WERI-Rb-1 (cell line): ENCODE results near the gene PRXL2B.

Experiments used
- DNase-seq: peaks from one replicate; pipeline ENCODE4 v3.0.0-alpha.2; 2020
- H3K27ac ChIP-seq: fragments of 250-450 bp; sonication (Bioruptor Pico); 2 replicates; pipeline ENCODE4 v1.5.1; 2020; ENCODE audit warnings: mild to moderate bottlenecking, moderate library complexity
- H3K27me3 ChIP-seq: fragments of 250-450 bp; sonication (Bioruptor Pico); 2 replicates; pipeline ENCODE4 v1.5.1; 2021; ENCODE audit warnings: mild to moderate bottlenecking, low read depth, moderate library complexity; ENCODE audit not compliant: insufficient read depth, severe bottlenecking
- H3K36me3 ChIP-seq: fragments of 250-450 bp; sonication (Bioruptor Pico); 2 replicates; pipeline ENCODE4 v1.5.1; 2020; ENCODE audit warnings: mild to moderate bottlenecking, moderate library complexity
- H3K4me3 ChIP-seq: 2 replicates; pipeline ENCODE4 v1.5.1; 2011; ENCODE audit warnings: low read depth, mild to moderate bottlenecking, control low read depth, low read length
- H3K9me3 ChIP-seq: fragments of 250-450 bp; sonication (Bioruptor Pico); 2 replicates; pipeline ENCODE4 v1.5.1; 2021; ENCODE audit warnings: mild to moderate bottlenecking, moderate library complexity; ENCODE audit not compliant: severe bottlenecking
- CTCF ChIP-seq: IDR thresholded peaks from 2 replicates; pipeline ENCODE4 v1.5.1; 2011; ENCODE audit warnings: low read depth, mild to moderate bottlenecking, control low read depth, inconsistent platforms, low read length

PRXL2B gene

DNA sequence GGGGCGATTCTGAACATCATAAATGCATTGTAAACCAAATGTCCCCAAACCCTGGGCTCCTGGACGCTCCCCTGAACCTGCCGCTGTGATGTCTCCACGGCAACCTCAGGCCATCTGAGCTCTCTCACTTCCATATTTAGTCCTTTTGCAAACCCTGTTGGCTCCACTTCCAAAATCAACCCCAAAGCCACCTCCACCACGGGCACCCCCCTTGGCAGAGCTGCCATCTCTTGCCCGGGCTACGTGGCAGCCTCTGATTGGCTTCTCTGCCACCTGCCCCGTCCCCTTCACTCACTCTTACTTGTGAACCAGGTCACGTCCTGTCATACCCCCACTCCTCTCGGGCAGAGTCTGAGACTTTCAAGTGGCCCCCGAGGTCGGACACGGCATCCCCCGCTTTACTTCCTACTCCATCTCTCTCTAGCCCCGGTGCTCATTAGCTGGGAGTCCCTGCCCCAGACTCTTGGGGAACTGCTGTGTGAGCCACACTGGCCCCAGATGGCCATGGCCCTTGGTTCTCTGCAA, 15.8 kb downstream of the PRXL2B start:
- no peak overlapping the region for H3K27ac ChIP-seq
- H3K36me3 ChIP-seq, result no peaks in the 10 kb centered on the region
- no peak overlapping the region for H3K4me3 ChIP-seq
- peaks cover 19% of the 10 kb centered on the region for H3K9me3 ChIP-seq
- DNase-seq, result no peak
- H3K27me3 ChIP-seq, result peaks cover 70% of the 10 kb centered on the region
- no peak for TF ChIP-seq CTCF

DNA sequence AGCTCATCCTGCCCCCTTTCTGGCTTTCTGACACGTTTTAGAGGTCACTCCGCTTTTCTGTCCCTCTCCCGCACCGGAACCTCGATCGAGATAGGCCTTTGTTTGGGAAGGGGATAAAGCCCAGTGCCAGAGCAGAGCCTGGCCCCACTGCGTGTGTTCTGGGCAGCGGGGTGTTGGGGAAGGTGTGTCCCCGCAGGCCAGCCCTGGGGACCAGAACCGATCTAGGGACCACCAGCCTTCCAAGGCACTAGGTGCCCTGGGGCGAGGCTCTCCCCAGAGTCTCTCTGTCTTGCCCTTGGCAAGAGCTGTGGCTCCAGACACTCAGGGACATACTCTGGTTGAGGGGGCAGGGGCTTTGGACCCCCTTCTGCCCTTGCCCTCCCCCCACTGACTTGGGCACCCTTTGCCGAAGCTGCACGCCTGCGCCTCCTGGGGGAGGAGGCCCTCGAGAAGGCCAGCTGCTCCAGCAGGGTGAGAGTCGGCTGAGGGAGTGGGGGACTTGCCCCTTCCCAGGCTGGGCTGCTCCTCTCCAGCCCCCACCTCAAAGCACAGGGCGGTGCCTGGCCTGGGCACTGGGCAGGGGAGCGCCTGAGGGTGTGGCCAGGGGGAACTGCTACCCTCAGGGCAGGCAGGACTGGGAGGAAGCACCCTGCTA, 16.4 kb downstream of the PRXL2B start:
- Histone ChIP-seq H3K9me3 (peaks cover 16% of the 10 kb centered on the region), H3K4me3 (no peak overlapping the region), H3K27me3 (peaks cover 64% of the 10 kb centered on the region), H3K36me3 (no peaks in the 10 kb centered on the region), H3K27ac (no peak overlapping the region)
- no peak for DNase-seq
- no peak for TF ChIP-seq CTCF

GRCh38 chr1:2603521-2604155, 17.1 kb downstream of the PRXL2B start:
- peaks cover 9% of the 10 kb centered on the region for H3K9me3 ChIP-seq
- TF ChIP-seq CTCF, result no peak

GRCh38 chr1:2604156-2604843, 17.7 kb downstream of the PRXL2B start:
- DNase-seq, result no peak
- Histone ChIP-seq H3K36me3 (no peaks in the 10 kb centered on the region), H3K4me3 (no peak overlapping the region), H3K9me3 (peaks cover 7% of the 10 kb centered on the region), H3K27me3 (peaks cover 50% of the 10 kb centered on the region), H3K27ac (no peak overlapping the region)
- TF ChIP-seq CTCF, result no peak

More at GRCh38 chr1:2603521-2604155, 17.1 kb downstream of the PRXL2B start:
- no peak overlapping the region for H3K27ac ChIP-seq
- H3K36me3 ChIP-seq, result no peaks in the 10 kb centered on the region
- no peak for DNase-seq
- peaks cover 57% of the 10 kb centered on the region for H3K27me3 ChIP-seq
- H3K4me3 ChIP-seq, result no peak overlapping the region

DNA sequence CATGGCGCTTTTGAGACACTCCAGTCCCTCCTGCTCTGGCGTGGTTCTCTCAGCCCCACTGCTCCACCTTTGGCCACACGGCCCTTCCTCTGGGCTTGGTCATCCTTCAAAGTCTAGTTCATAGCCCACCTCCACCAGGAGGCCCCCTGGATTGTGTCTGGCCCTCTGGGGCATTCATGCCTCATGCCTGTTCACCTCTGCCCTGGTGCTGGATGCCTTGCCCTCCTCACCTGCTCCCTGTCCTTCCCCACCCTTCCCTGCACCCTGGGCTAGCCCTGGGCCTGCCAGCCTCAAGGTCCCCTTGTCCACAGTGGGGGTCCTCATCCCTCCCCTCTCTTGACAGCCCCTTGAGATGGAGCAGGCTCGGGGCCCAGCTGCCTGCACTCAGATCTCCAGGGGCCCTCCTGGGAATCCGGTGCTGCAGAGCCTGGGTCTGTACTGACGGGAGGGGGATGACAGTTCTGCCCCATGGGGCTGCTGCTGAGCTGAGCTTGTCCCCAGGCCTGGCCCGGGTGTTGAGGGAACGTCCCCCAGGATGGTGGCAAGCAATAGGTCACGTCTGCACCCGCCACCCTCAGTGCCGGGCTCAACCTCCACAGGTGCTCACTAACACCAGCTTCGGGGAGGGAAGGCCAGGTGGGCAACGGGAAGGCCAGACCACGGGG, 18.4 kb downstream of the PRXL2B start:
- H3K27me3 ChIP-seq, result peaks cover 49% of the 10 kb centered on the region

More for the DNA sequence above, 18.4 kb downstream of the PRXL2B start:
- DNase-seq, result no peak
- Histone ChIP-seq H3K36me3 (no peaks in the 10 kb centered on the region), H3K4me3 (no peak overlapping the region), H3K27ac (no peak overlapping the region), H3K9me3 (peaks cover 7% of the 10 kb centered on the region)
- no peak for TF ChIP-seq CTCF
